ENCODE data around the gene VPS37D. TPM values are rescaled to one million over a fixed set of nuclear protein-coding genes. Genes with fewer than 3 reads are reported as not detected.
"Not testable (repeated sequence)": the region's sequence is repeated elsewhere in the genome, so short reads cannot be mapped to it uniquely, and the experiment has no call there.

Gene VPS37D
- polyA plus RNA-seq, 2 donors, result 0.45 to 0.75 TPM

DNA sequence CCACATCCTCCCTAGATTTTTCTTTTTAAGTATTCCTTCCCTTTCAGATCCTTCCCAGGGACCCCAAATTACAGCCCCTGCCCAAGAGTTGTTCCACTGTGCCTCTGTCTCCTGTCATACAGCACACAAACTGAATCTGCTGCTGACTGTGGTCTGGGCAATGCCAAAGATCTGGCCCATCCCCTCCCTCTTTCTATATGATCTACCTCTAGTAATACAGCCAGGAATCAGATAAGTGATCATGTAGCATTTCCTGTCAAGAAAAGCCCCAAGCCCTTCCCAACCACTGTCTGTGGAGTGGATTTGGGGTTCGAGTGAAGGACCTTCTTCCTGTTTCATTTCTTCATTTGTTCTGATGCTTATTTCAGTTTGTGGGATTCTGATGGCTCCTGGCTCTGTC is 45.1 kb downstream of the VPS37D start:
- 83 to 93% methylated on average over 1 of the region's 1 CpG for WGBS, 2 donors
- Histone ChIP-seq H3K4me1 (ENCODE audit: control insufficient read depth in 2 of 2, insufficient read depth in 2 of 2, low read length in 1 of 2) (peaks cover 3 to 8% of the 10 kb centered on the region in 2 donors), H3K9me3 (ENCODE audit: control insufficient read depth in 2 of 2, insufficient read depth in 1 of 2, low read depth in 1 of 2, low read length in 1 of 2) (no peaks in the 10 kb centered on the region), H3K4me3 (ENCODE audit: low read depth in 1 of 2, low read length in 2 of 2) (no peak overlapping the region), H3K27ac (ENCODE audit: low read depth in 2 of 2, low read length in 1 of 2) (no peak overlapping the region), H3K36me3 (ENCODE audit: control insufficient read depth in 2 of 2, insufficient read depth in 2 of 2, low read length in 1 of 2) (no peaks in the 10 kb centered on the region), H3K27me3 (ENCODE audit: control insufficient read depth in 1 of 2, insufficient read depth in 2 of 2, low read length in 2 of 2) (no peaks in the 10 kb centered on the region)

DNA sequence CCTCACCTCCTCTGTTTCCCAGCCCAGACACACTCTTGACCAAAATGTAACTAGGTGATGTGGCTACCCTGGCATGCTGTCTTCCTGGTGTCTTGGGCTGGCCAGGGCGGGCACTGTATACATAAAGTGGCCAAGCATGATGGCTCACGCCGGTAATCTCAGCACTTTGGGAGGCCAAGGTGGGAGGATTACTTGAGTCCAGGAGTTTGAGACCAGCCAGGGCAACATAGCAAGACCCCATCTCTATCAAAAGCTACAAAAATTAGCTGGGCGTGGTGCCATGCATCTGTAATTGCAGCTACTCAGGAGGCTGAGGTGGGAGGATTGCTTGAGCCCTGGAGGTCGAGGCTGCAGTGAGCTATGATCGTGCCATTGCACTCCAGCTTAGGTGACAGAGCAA is 45.7 kb downstream of the VPS37D start:
- H3K4me1 ChIP-seq (ENCODE audit: control insufficient read depth in 2 of 2, insufficient read depth in 2 of 2, low read length in 1 of 2); H3K36me3 ChIP-seq (ENCODE audit: control insufficient read depth in 2 of 2, insufficient read depth in 2 of 2, low read length in 1 of 2); H3K27ac ChIP-seq (ENCODE audit: low read depth in 2 of 2, low read length in 1 of 2); H3K9me3 ChIP-seq (ENCODE audit: control insufficient read depth in 2 of 2, insufficient read depth in 1 of 2, low read depth in 1 of 2, low read length in 1 of 2); H3K27me3 ChIP-seq (ENCODE audit: control insufficient read depth in 1 of 2, insufficient read depth in 2 of 2, low read length in 2 of 2); H3K4me3 ChIP-seq (ENCODE audit: low read depth in 1 of 2, low read length in 2 of 2): not testable (repeated sequence)
- 94 to 96% methylated on average over 6 of the region's 6 CpGs for WGBS, 2 donors

DNA sequence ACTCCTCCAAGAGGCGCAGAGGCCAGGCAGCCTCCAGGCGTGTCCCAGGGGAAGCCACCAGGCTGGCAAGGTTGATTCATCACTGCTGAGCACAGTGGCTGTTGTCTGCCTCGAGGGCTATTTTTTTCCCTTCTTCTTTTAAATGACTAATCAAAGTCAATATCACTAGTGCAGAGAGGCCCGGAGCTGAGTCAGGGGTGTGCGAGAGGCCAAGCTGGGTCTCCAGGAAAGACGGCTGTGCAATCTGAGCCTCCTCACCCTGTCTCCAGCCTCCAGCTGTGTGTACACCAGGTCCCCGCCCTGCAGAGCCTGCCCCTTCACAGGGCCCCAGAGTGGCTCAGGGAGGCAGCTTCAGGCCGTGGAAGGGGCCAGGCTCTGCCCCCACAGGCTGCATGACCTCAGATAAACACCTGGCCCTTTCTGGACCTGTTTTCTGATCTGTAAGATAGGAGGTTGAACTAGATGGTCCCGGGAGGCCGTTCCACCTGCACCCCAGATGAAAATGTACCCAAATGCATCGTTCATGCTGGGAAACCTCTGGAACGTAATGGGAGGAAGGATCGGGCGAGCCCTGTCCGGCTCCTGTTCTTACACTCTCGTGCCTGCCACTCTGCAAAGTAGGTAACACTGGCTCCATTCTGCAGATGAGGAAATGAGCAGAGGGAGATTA is 48.2 kb downstream of the VPS37D start:
- Histone ChIP-seq H3K9me3 (ENCODE audit: control insufficient read depth in 2 of 2, insufficient read depth in 1 of 2, low read depth in 1 of 2, low read length in 1 of 2) (no peaks in the 10 kb centered on the region), H3K36me3 (ENCODE audit: control insufficient read depth in 2 of 2, insufficient read depth in 2 of 2, low read length in 1 of 2) (no peaks in the 10 kb centered on the region), H3K4me3 (ENCODE audit: low read depth in 1 of 2, low read length in 2 of 2) (no peak overlapping the region), H3K4me1 (ENCODE audit: control insufficient read depth in 2 of 2, insufficient read depth in 2 of 2, low read length in 1 of 2) (peaks cover 3 to 15% of the 10 kb centered on the region in 2 donors), H3K27ac (ENCODE audit: low read depth in 2 of 2, low read length in 1 of 2) (peak overlapping the region in 1 of 2 donors; percentile 40), H3K27me3 (ENCODE audit: control insufficient read depth in 1 of 2, insufficient read depth in 2 of 2, low read length in 2 of 2) (no peaks in the 10 kb centered on the region)
- 47 to 52% methylated on average over 16 of the region's 16 CpGs for WGBS, 2 donors

DNA sequence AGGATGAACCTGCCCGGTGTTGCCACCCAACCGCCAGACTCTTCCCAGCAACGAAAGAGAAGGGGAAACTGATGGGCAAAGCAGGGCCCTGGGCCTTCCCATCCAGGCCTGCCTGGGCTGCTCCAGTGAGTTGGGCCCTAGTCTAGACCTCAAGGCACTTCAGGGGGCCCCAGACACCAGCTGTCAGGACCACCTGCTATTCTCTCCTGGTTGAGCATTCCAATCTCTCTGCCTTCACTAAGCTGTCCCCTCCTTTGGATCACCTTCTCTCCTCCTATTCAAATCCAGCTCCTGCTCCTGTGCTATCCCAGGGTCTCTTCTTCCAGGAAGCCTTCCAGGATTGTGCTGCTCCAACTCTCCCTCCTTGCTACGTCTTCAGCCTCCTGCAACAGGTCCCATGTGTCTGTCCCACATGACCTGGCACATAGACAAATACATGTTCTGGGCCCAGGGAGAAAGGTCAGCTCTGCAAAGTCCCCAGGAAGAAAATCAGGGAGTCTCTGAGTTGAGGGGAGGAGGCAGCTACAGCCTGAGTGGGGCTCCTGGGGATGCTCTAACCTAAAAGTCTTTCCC is 48.8 kb downstream of the VPS37D start:
- Histone ChIP-seq H3K27ac (ENCODE audit: low read depth in 2 of 2, low read length in 1 of 2) (peak overlapping the region in 1 of 2 donors; percentile 40), H3K4me3 (ENCODE audit: low read depth in 1 of 2, low read length in 2 of 2) (no peak overlapping the region), H3K27me3 (ENCODE audit: control insufficient read depth in 1 of 2, insufficient read depth in 2 of 2, low read length in 2 of 2) (no peaks in the 10 kb centered on the region), H3K4me1 (ENCODE audit: control insufficient read depth in 2 of 2, insufficient read depth in 2 of 2, low read length in 1 of 2) (peaks cover 3 to 15% of the 10 kb centered on the region in 2 donors), H3K36me3 (ENCODE audit: control insufficient read depth in 2 of 2, insufficient read depth in 2 of 2, low read length in 1 of 2) (no peaks in the 10 kb centered on the region), H3K9me3 (ENCODE audit: control insufficient read depth in 2 of 2, insufficient read depth in 1 of 2, low read depth in 1 of 2, low read length in 1 of 2) (no peaks in the 10 kb centered on the region)
- 69 to 75% methylated on average over 4 of the region's 4 CpGs for WGBS, 2 donors

DNA sequence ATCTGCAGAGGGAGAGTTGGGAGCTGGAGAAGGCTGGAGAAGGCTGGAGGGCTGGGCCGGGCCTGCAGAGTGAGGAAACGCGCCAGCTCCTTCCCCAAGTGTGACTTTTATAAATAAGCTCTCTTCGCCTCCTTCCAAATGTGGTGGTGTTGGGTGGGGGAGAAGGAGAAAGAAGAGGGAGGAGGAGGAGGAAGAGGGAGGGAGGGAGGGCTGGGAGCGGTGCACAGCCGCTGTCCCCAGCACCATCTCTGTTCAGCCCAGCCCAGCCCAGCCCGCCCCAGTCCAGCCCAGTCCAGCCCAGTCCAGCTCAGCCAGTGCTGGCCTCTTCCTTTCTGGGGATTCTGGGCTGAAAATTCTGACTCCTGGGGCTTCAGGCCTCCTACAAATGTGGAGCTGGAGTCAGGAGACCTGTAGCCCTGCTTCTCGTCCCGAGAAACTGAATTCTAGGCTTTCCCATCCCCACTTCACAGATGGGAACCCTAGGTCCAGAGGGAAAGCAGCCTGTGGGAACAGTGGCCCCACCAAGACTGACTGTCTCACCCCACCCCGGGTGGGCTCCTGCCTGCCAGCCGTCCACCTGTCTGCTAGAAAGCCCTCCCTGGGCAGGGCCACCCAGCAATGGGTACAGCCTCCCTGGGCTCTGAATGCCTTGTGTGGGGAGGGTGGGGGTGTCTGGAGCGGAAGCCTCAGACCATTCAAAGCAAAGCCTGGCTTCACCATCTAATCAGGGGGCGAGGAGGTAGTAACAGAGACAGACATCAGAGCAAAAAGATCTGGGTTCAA is 49.6 kb downstream of the VPS37D start:
- H3K4me1 ChIP-seq (ENCODE audit: control insufficient read depth in 2 of 2, insufficient read depth in 2 of 2, low read length in 1 of 2), result peaks cover 5 to 15% of the 10 kb centered on the region in 2 donors
- WGBS, 2 donors, result 70 to 75% methylated on average over 13 of the region's 13 CpGs
- H3K27ac ChIP-seq (ENCODE audit: low read depth in 2 of 2, low read length in 1 of 2), result peak overlapping the region in 1 of 2 donors; percentile 62
- no peak overlapping the region for H3K4me3 ChIP-seq (ENCODE audit: low read depth in 1 of 2, low read length in 2 of 2)
- H3K9me3 ChIP-seq (ENCODE audit: control insufficient read depth in 2 of 2, insufficient read depth in 1 of 2, low read depth in 1 of 2, low read length in 1 of 2), result no peaks in the 10 kb centered on the region
- no peaks in the 10 kb centered on the region for H3K27me3 ChIP-seq (ENCODE audit: control insufficient read depth in 1 of 2, insufficient read depth in 2 of 2, low read length in 2 of 2)
- H3K36me3 ChIP-seq (ENCODE audit: control insufficient read depth in 2 of 2, insufficient read depth in 2 of 2, low read length in 1 of 2), result no peaks in the 10 kb centered on the region

DNA sequence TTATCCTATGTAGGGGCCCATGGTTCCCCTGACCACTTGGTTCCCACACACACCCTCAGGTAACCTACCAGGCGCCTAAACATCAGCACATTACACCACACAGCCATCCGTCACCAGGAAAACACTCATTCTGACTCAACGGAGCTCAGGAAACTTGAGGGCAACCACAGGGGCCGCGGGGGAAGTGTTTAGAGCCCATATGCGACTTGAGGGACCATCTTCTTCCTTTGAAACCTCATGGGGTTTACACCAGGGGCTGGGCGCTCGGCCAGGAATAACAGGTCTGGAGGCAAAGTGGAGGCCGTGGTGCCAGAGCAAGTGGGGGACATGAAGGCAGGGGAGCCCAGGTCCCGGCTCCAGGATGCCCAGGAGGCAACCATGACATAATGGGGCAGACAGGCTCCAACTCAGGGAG is 50.4 kb downstream of the VPS37D start:
- Histone ChIP-seq H3K36me3 (ENCODE audit: control insufficient read depth in 2 of 2, insufficient read depth in 2 of 2, low read length in 1 of 2) (no peaks in the 10 kb centered on the region), H3K27me3 (ENCODE audit: control insufficient read depth in 1 of 2, insufficient read depth in 2 of 2, low read length in 2 of 2) (no peaks in the 10 kb centered on the region), H3K4me3 (ENCODE audit: low read depth in 1 of 2, low read length in 2 of 2) (peak overlapping the region in 1 of 2 donors; percentile 2), H3K9me3 (ENCODE audit: control insufficient read depth in 2 of 2, insufficient read depth in 1 of 2, low read depth in 1 of 2, low read length in 1 of 2) (no peaks in the 10 kb centered on the region), H3K27ac (ENCODE audit: low read depth in 2 of 2, low read length in 1 of 2) (no peak overlapping the region), H3K4me1 (ENCODE audit: control insufficient read depth in 2 of 2, insufficient read depth in 2 of 2, low read length in 1 of 2) (peaks cover 5 to 15% of the 10 kb centered on the region in 2 donors)
- WGBS, 2 donors, result 46 to 59% methylated on average over 10 of the region's 10 CpGs

DNA sequence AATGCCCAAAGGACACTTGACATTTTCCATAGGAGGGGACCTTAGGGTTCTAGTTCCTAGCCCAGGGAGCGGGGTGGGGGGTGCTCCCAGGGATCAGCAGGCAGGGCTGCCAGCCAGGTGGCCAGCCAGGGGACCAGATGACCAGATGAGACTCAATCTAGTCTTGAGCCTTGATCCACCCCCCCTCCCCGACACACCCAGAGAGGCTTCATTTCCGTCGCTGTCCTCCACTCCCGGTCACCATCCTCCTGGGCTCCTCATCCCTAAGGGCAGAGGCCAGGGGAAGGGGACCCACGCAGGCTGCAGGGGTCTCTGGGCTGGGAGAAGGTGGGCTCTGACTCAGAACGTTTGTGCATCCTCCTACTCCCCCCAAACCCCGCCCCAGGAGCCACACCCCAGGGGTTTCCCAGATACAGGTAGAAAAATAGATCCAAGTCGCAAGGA is 50.8 kb downstream of the VPS37D start:
- Histone ChIP-seq H3K27ac (ENCODE audit: low read depth in 2 of 2, low read length in 1 of 2) (no peak overlapping the region), H3K4me1 (ENCODE audit: control insufficient read depth in 2 of 2, insufficient read depth in 2 of 2, low read length in 1 of 2) (peaks cover 5 to 15% of the 10 kb centered on the region in 2 donors), H3K36me3 (ENCODE audit: control insufficient read depth in 2 of 2, insufficient read depth in 2 of 2, low read length in 1 of 2) (no peaks in the 10 kb centered on the region), H3K4me3 (ENCODE audit: low read depth in 1 of 2, low read length in 2 of 2) (peak overlapping the region in 1 of 2 donors; percentile 50), H3K27me3 (ENCODE audit: control insufficient read depth in 1 of 2, insufficient read depth in 2 of 2, low read length in 2 of 2) (no peaks in the 10 kb centered on the region), H3K9me3 (ENCODE audit: control insufficient read depth in 2 of 2, insufficient read depth in 1 of 2, low read depth in 1 of 2, low read length in 1 of 2) (no peaks in the 10 kb centered on the region)
- 32 to 40% methylated on average over 9 of the region's 9 CpGs for WGBS, 2 donors

DNA sequence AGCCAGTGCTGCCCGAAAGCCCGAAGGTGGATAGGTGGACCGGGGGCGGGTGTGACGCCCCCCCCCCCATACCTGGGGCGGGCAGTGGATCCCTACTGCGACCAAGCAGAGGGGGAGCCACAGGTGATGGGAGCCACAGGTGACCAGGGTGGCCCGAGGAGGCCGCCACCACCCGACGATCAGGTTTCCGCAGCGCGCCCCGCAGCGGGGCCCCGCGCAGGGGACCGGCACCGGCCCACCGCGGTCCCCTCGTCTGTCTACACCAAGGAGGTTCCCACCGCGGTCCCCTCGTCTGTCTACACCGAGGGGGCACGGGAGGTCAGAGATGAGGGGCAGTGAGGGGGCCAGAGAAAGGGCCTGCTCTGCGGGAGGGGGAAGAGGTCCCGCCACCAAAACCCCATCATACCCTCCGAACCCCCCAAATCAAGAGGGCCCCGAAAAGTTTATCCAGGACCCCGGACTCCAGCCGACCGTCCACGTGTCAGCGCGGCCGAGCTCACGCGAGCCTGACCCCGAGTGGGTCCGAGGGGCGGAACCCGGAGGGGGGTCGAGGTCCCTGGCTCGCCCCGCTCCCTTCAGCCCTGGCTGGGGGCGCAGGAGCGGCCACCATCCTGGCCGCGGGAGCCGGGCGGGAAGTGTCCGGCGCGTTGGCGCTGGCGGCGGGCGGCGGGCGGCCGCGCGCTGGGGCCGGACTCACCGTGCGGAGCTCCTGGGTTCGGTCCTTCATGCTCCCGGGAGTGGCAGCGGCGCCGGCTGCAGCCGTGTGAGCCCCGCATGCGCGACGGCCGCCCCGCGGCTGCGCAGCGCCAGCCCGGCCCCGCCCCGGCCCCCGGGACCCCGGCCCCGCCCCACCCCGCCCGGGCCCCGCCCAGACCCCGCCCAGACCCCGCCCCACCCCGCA is 51.5 kb downstream of the VPS37D start, which contains the start of gene STX1A:
STX1A (minus strand) TSS at position 765 of the 901 bp plus-strand sequence; CDS start at position 727, 38 bp downstream.
- Histone ChIP-seq H3K27ac (ENCODE audit: low read depth in 2 of 2, low read length in 1 of 2) (peak within 1 kb of the TSS in 1 of 2 donors; percentile 37), H3K9me3 (ENCODE audit: control insufficient read depth in 2 of 2, insufficient read depth in 1 of 2, low read depth in 1 of 2, low read length in 1 of 2) (no peaks in the 10 kb centered on the region)

DNA sequence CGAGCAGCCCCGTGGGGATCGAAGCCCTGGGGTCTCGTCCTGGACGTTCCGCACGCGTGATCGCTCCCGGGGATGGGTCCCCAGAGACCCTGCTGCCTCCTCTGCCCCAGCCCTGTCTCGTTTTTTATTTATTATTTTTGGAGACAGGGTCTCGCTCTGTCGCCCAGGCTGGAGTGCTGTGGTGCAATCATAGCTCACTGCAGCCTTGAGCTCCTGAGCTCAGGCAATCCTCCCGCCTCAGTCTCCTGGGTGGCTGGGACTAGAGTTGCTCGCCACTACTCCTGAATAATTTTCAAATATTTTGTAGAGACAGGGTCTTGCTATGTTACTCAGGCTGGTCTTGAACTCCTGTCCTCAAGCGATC is 52.2 kb downstream of the VPS37D start:
- peak overlapping the region in 1 of 2 donors; percentile 50 for H3K4me3 ChIP-seq (ENCODE audit: low read depth in 1 of 2, low read length in 2 of 2)
- H3K27me3 ChIP-seq (ENCODE audit: control insufficient read depth in 1 of 2, insufficient read depth in 2 of 2, low read length in 2 of 2), result no peaks in the 10 kb centered on the region
- peak overlapping the region in 1 of 2 donors; percentile 37 for H3K27ac ChIP-seq (ENCODE audit: low read depth in 2 of 2, low read length in 1 of 2)
- H3K9me3 ChIP-seq (ENCODE audit: control insufficient read depth in 2 of 2, insufficient read depth in 1 of 2, low read depth in 1 of 2, low read length in 1 of 2), result no peaks in the 10 kb centered on the region
- 10 to 11% methylated on average over 16 of the region's 16 CpGs for WGBS, 2 donors
- no peaks in the 10 kb centered on the region for H3K36me3 ChIP-seq (ENCODE audit: control insufficient read depth in 2 of 2, insufficient read depth in 2 of 2, low read length in 1 of 2)
- peaks cover 5 to 15% of the 10 kb centered on the region in 2 donors for H3K4me1 ChIP-seq (ENCODE audit: control insufficient read depth in 2 of 2, insufficient read depth in 2 of 2, low read length in 1 of 2)

More for the DNA sequence above, 51.5 kb downstream of the VPS37D start, which contains the start of gene STX1A:
- Histone ChIP-seq H3K27me3 (ENCODE audit: control insufficient read depth in 1 of 2, insufficient read depth in 2 of 2, low read length in 2 of 2) (no peaks in the 10 kb centered on the region), H3K4me3 (ENCODE audit: low read depth in 1 of 2, low read length in 2 of 2) (peak within 1 kb of the TSS; percentile 50 to 63), H3K36me3 (ENCODE audit: control insufficient read depth in 2 of 2, insufficient read depth in 2 of 2, low read length in 1 of 2) (no peaks in the 10 kb centered on the region), H3K4me1 (ENCODE audit: control insufficient read depth in 2 of 2, insufficient read depth in 2 of 2, low read length in 1 of 2) (peaks cover 5 to 15% of the 10 kb centered on the region in 2 donors)
- WGBS, 2 donors, result 1% methylated on average over 59 to 96 of the region's 96 CpGs

Measured in esophagus (tissue), 2 donors.